22Rv1 (cell line): ENCODE measurements around the gene CHRDL2.
"Not testable (repeated sequence)": the region's sequence is repeated elsewhere in the genome, so short reads cannot be mapped to it uniquely, and the experiment has no call there.

Source experiments
- CTCF ChIP-seq: fragments of 450-650 bp; IDR thresholded peaks from 2 replicates; pipeline ENCODE4 v1.5.1; 2017; ENCODE audit warnings: mild to moderate bottlenecking
- ZFX ChIP-seq: fragments of 450-650 bp; IDR thresholded peaks from 2 replicates; pipeline ENCODE4 v1.6.1; 2017; ENCODE audit warnings: antibody characterized with exemption, borderline replicate concordance

GRCh38 chr11:74768172-74768651, 37.0 kb upstream of the CHRDL2 start:
- not testable (repeated sequence) for TF ChIP-seq CTCF, ZFX
